Stimulated activated CD4-positive, alpha-beta T cell treated with anti-CD3 and anti-CD28 coated beads, Interleukin-1b, Interleukin-23, amount 100 ng/mL, for 1 hour (primary cell): ENCODE measurements around the gene ADAMTS12.

Source experiments
- DNase-seq, 2 donors: peaks; one replicate each; pipeline ENCODE4 v3.0.0-alpha.2; 2020; ENCODE audit warnings: low read depth in 2 of 2

ADAMTS12 gene

DNA sequence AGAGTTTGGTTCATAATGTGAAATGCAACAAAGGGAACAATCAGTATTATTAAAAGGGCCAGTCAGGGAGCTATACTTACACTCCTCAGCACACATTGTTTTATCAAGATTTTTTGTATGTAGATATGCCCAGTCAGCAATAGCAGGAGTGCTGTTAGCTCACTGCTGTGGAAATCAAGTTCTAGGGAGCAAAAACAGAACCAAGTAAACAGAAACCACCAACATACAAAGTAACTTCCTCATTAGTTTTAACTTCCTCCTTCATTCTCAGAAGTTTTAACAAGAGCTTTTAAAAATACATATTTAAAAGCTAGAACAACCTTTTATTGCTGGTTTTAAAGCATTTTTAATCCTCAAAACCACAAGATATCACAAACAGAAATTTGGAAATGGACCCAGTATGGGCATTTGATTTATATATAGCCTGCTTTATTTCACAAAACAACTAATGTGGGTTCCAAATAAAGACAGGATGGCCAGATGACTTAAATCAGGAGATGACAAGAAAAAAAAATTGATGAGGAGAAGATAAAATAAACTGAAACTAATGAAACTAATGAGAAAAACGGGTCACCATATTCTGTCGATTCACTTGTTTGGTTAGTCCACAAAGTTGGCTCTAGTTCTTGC, 178.5 kb downstream of the ADAMTS12 start:
- DNase-seq, result no peak

DNA sequence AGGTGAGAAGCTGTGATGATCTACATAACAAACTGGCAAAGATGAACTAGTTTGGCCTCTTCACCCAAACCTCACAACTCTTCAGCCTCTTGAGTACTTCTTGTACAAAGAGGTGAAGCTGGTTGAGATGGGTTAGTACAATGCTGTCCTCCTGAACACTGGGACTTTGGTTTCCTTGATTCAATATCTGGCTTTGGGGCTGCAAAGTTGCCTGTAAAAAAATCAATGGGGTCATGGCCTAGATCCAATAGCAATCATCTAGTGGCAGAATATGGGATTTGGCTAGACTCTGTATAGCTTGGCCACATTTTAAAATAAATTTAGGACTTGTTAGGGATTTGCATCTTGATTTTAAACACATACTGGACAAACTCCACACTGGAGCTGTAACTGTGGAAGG, 179.1 kb downstream of the ADAMTS12 start:
- no peak for DNase-seq

DNA sequence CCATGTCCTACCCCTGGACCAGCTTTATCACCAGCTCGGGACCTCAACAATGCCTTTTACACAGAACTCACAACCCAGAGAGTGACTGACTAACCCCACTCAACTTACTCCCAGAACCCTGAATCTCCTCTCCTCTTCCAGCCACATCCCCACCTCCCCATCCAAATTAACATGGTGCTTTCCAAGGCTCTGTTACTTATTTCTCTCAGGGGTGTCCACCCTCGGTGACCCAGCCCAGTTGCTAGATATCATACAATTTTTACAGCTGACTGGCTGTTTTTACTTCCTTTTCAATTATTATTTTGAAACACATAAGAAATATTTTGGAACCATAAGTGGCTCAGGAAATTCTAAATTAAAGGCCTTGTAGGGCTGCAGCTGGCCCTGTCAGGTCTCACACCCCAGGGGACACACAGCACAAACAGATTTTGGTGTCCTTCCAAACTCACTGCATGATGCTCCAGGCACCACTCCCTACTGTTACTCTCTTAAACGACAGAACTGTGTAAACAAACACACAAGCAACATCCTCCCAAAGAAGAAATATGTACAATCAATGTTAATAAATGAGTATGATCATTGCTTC, 180.6 kb downstream of the ADAMTS12 start:
- no peak for DNase-seq

DNA sequence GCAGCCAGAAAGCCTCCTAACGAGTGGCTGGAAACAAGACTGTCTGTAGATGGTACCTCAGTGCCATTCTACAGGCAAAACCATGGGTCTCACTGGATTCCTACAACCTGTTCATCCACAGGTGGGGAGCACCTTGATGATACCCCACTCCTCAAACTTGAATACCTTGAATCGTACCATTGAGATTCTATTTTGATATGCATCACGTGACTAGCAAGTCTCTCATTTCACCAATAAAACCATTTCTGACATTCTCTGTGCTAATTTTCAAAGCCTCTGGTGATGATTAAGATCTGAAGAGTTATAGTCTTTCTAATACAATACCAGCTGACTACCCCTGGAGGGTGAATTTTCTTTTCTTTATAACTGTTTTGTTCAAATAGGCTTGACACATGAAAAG, 188.9 kb downstream of the ADAMTS12 start:
- no peak for DNase-seq

DNA sequence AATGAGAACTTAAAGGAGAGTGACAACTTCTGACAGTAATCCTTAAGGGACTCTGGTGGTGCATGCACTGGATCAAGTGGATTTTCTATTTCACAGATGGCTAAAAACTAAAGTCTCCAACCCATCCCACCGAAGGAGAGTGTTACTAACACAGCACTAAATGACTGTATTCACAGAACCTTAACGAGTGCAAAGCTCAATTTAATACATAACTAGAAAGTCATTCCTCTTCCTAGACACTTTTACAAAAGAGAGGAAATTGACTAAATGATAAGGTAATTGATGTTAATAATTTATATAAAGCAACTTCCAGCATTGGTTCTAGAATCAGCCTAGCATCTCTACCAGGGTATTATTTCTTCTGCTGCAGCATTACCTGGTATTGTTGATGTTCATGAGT, 189.8 kb downstream of the ADAMTS12 start:
- no peak for DNase-seq

DNA sequence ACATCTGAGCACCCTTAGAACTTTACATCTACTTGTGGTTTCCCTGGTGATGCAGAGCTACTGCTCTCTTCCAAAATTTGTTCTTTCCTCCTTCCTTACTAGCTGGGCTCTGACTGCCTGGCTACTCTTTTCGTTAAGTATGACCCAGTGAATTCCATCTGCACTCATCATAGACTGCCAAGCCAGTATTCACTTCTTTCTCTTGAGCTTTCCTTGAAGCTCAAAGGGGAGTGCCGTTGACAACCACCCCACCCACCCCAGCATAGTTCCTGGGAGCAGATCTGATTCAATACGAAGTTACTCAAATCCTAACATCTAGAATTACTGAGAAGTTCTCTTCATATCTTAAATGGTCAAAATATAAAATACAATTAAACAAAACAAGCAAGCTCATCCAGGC, 190.5 kb downstream of the ADAMTS12 start:
- no peak for DNase-seq

DNA sequence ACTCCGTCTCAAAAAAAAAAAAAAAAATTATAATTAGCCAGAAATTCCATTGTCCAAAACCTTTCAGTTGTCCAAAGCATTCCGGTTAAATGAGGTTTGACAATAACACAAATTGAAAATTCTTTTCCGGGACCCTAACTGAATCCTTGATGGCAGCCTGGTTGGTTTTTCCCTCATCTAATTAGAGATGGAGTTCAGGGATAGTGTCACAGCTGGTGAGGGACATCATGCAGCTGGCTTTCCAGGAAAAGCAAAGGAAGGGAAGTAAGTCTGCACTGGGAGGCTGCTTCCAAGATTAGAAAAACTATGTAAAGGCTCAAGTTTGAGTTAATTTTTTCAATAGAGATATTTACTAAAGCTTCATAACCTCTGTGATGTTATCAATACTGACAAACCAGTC, 195.4 kb downstream of the ADAMTS12 start:
- no peak for DNase-seq

DNA sequence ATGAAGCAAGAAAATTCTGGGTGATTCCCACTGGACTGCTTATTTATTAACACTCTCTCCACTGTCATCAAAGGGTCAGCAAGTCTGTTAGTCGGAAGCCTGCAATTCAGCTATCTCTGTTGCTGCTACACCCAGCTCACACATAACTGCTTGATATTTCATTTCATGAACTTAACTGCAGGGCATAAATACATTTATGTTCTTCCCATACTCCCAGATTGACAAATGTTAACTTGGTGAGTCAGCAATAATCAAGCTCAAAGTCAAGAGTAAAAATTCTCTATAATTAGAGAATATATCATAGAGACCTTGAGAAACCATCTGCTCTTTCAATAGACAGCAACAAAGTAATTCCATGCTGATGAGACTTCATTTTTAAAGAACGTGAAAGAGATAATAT, 198.8 kb downstream of the ADAMTS12 start:
- no peak for DNase-seq

DNA sequence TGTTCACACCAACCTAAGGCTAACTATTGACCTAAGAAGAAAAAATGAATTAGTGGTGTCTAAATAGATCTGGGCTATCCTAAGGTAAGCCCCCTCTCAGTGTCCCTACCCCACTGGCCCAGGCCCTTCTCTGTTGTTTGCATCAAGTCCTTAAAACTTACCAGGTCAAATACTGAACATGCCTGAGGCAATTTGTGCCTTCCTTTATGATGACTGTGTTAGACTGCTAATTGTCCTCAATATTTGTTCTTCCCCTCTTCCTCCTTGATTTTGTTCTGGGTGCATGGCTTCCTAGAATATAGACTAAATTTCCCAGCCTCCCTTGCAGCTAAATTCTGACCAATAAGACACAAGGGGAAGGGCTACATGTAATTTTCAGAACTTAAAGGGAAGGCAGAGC, 199.9 kb downstream of the ADAMTS12 start:
- DNase-seq, result no peak

DNA sequence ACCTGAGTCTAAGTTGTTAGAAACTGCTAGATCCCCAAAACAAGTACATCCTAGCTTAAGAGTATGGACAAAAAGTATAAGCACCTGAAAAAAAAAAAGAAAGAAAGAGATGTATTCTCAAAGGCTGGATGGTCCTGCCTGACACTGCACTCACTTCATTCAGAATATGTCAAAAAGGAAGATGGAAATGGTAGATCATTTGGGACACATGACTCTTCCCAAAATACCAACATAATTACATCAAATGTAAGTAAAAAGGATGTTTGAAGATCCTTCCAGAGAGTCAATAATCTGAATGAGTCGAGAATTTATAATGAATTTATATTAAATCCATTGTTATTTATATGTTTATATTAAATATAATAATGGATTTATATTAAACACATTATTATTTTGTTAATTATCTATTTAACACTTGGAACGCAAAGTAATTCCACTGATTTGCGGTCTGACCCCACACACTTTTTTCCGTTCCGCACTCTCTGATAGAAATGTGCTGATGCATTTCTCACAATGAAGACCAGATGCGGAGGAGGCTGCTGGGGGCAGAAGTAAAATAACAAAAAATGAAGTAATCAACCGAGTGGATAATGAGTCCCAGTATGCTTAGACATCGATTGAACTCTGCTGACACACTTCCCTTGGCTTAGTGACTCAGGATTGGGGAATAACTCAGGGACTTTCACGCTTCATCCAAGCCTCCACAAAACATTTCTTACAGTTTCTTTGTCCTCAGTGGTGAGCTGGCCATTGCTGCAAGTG, 201.2 kb downstream of the ADAMTS12 start:
- DNase-seq, result no peak

DNA sequence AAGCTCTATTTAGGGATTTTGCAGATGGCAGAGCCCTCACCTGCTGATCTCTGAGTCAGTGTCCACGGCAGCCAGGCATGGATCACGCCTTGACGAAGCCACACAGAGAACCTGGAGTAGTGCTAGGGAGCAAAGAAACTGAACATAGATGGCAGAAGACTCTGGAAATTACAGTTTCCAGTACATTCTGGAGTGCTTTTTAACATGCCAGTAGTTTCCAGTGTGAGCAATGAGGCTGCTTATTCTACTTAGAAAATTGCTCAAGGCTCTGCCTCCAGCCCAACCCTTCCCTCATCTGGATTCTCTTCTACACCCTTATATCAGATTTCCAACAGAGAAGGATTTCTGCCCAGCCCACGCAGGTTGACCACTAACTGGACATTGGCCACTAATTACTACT, 203.3 kb downstream of the ADAMTS12 start:
- no peak for DNase-seq

DNA sequence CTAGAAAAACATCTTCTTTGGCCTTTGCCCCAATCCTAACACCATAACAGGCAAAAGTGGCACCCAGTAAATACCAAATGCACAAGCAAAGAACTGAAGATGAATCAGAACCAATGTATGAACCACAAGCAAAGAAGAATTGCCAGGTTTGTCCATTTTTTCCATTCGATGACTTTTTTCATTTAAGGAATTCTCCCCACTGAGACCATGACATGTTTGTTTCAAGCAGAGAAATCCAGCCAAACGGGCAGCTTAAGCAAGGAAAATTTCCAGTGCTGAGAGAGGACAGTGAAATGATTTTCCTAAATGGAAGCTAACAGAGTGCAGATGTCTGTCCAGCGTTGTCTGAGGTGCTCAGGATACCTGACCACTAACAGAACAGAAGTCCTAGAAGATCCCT, 203.7 kb downstream of the ADAMTS12 start:
- DNase-seq, result no peak

DNA sequence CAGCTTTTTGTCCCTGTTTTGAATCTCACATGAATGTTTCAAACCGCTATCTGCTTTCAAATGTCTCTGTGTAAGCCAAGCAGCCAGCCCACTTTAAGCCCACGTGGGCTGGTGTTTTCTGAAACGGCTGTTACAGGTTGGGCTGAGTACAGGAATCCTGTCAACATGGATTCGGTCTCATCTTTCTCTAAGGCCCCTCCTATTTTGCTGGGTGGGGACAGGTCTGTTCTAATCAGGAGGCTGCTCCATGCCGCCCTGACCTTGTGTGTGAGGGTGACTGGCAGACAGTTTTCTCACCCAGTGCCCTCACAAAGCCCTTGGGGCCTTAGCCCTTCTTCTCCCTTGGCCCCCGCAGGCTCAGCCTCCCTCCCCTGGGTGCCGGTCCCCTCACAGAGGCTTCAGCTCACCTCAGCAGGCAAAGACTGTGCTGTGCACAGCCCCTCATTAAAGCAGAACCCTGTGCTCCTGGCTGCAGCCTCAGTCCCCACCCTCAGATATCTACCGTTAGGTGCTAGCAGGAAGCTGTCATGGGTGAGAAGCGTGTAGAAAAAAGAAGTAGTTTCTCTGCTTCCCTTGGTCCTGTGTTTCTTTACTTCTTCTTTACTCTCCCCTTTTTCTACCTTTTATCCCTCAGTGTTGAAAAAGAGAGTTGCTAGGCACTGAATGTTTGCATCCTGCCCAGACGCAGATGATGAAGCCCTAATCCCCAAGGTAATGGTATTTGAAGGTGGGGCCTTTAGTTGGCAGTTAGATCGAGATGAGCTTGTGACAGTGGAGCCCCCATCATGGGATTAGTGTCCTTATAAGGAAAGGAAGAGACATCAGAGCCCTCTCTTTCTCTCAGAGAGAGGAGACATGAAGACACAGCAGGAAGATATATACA, 205.7 kb downstream of the ADAMTS12 start:
- DNase-seq, result no peak

DNA sequence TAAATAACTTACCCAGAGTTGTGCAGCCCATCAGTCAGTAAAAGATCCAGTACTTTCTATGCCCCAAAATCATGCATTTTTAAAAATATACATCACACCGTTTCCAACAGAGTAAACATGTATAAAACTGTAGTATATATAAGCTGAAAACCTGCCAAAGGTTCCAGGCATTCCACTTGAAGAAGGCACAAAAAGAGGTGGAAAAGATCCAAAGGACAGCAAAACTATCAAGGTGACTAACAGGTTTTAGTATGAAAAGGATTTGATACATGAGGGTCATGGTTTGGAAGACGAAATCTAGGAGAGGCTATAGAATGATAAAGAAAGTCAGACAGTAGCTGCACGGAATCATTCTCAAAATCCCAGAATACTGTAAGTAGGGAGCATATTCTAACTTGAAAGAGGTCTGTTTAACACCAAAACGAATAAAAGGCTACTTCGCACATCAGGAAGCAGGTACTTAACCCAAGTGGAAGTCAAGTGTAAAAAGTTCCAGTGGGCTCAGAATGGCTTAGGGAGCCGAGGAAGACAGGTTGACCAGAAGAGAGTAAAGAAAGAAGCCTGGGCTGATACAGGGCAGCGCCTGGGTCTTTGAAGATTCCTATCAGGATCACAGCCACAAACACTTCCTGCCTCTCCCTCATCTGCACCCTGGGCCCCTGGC, 207.2 kb downstream of the ADAMTS12 start:
- DNase-seq, result no peak

DNA sequence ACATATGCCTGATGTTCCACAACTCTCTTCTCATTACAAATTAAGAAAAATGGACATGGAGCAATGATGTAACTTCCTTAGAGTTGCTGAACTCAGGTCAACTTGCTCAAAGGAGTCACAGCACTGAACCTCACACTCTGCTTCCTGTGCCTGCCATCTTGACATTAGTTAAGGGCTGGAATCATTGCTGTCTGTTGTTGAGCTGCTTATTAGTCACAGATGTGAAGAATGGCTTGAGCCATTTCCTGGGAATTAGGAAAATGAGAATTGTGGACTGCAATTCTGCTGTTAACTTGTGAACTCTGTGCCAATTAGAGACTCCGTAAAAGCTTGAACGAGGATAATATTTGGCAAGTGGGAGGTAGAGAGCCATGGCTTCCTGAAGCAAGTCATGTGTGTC, 212.0 kb downstream of the ADAMTS12 start:
- DNase-seq, result no peak

DNA sequence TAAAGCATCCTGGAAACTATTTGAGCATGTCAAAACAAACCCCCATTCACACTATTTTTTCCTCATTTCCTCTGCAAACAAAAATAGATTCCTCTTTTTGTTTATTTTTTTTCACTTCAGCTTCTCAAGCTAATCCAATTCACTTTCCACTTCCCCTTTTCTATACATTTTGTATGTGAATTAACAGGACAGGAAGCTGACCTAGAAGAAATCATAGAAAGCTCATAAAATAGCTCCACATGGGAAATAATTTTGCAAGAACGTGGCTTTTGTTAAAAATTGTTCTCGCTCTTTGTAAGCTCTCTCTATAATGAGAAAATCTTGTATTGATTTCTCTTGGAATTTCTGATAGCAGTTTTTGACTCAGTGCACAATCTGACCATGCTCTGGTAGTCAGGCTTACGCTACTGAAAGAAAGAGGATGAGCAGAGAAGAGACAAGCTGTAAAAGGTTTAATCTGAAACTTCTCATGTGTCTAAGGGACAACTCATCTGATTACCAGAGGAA, 215.8 kb downstream of the ADAMTS12 start:
- no peak for DNase-seq

DNA sequence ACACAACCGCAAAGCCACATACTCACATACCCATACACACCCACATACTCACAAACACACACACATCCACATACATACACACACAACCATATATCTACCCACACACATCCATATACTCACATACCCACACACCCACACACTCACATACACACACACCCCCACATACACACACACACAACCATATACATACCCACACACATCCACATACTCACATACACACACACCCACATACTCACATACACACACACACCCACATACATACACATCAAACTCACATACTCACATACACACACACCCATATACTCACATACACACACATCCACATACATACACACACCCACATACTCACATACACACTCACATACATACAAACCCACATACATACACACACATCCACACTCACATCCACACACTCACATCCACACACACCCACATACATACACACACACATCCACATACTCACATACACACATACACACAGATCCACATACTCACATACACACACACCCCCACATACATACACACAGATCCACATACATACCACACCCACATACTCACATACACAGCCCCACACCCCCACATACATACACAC, 220.0 kb downstream of the ADAMTS12 start:
- DNase-seq, result no peak

DNA sequence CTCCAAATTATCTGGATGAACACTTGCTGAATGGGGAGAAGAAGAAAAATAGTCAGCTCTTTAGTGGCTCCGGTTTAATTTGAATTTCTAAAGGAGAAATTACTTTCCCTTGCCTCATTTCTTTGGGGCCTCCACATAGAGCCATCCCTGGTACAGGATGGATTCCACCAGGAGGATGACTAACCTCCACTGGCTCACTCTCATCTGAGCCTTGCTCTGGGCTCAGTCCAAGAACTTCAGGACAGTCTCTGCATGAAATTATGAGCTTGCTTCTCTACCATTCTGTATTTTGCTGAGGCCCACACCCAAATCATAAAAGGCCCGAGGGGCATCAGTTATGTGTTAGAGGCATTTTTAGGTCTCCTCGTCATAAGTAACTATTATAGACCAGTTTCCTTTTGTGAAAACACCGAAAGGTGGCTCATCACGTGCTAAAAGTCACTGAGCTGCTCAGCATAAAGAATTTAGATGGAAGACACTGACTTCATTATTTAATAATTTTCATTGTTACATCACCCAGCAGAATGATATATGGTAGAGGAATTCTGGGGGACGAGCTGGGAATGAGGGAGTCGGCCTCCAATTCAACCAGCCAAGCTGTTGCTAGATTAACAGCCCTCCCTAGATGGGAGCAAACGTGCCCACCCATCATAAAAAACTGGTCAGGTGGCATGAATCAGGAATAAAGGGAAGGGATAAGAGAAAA, 228.9 kb downstream of the ADAMTS12 start:
- DNase-seq, result no peak

DNA sequence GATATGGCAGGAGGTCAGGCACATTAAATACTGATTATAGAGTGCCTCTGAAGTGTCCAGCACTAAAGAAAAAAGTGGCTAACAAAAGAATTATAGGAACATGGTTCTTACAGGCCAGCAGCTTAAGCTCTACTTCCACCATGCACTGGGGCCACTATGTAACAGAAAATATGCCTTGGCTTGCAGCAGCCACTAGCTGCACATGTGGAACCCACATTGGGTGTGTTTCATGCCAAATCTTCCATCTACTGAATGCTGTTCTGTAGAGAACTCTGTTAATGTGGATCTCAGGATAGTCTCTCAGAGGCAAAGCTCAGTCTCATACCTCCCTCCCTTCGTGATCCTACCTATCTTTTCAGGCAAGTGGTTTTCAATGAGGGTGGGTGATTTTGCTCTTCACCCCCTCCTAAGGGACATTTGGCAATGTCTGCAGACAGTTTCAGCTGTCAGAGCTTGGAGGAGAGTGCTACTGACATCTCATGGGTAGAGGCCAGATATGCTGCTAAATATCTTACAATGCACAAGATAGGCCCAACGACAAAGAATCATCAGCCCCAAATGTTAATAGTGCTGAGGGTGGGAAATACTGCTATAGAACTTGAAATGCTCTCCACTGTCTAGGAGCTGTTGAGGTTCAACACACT, 232.1 kb downstream of the ADAMTS12 start:
- DNase-seq, result no peak

DNA sequence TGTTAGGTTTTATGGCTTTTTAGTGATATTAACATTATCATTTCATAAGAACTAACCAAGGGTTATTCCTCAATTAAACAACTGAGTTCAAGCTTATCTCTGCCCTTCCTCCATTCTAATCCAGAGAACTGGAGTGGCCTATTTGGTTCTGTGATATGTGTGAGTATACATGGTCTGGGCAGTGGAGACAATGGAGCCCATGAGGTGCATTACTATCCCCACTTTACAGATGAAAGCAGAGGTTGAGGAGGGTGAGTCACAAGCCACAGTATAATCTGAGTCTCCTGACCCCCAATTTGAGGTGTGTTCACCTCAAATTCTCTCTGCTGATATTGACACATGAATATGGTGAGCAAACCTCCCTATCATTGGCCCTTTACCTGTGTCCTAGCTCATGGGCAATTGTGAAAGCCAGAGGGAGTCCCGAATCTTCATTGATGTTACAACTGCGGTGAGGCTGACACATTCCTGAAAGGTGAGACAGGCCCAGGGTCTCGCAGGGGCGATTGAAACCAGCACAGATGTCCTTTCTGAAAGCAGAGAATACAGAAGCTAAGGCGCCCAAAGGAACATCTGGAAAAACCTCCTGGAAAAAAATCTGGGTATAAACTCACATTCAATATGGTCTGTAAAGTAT, 233.9 kb downstream of the ADAMTS12 start:
- no peak for DNase-seq
